Measurements from ENCODE around the gene ZNRD2.
A peak's percentile ranks its signal among the peaks of the same experiment; 100 is the strongest.

The ZNRD2 gene

GRCh38 chr11:65574109-65574810 lies 4.0 kb downstream of the ZNRD2 start:
- DNase-seq (ENCODE audit: low read depth, low spot score): peak; percentile 93
- Histone ChIP-seq H3K4me1 (ENCODE audit: insufficient read depth, insufficient read length) (peaks cover 41% of the 10 kb centered on the region), H3K4me3 (ENCODE audit: insufficient read length, low read depth) (peak overlapping the region; percentile 46), H3K9ac (ENCODE audit: insufficient read length, low read depth) (peak overlapping the region; percentile 83), H3K36me3 (ENCODE audit: insufficient read depth, insufficient read length, low read length) (peaks cover 25% of the 10 kb centered on the region), H3K9me3 (ENCODE audit: insufficient read depth, low read length) (no peaks in the 10 kb centered on the region), H3K27me3 (ENCODE audit: insufficient read depth, insufficient read length) (peaks cover 20% of the 10 kb centered on the region)
- TF ChIP-seq YY1 (IDR thresholded peaks at IDR 0.05; ENCODE audit: insufficient read depth, insufficient read length) (no peak), ZNF274 (IDR thresholded peaks at IDR 0.05; ENCODE audit: low read depth, low read length) (no peak), SUZ12 (IDR thresholded peaks at IDR 0.05; ENCODE audit: extremely low read depth, insufficient read depth, insufficient read length) (no peak)

DNA sequence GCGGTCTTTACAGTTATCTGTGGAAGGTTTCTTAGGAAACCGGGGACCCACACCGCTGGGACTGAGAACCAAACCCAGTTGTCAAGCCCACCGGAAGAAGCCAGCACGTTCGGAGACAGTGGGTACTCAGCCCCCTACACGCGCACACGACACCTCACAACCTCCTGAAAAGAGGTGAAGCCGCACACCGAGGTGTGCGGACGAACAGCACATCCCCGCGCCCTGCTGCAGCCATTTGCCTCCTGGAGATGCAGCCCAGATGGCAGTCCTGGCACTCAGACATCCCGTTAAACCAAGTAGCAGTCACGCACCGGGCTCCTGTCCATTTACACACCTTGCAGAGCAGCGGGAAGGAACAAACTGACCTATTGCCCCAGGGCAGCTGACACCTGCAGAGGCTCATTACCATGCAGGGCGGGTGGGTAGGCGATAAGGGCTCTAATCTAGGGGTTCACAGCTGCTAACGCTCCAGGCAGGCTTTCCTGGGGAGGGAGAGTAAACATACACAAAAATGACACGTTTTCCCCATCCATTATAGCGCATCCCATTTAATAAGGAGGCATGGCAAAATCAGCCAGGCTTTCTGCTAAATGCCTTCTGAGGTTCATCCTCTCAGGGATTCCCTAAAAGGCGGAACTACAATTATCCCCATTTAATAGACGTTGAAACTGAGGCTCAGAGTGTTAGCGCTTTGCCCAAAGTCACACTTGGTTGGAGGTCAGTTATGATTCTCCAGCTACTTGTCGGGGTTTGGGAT lies 4.7 kb downstream of the ZNRD2 start:
- peaks cover 33% of the 10 kb centered on the region for H3K36me3 ChIP-seq (ENCODE audit: insufficient read depth, insufficient read length, low read length)
- H3K4me3 ChIP-seq (ENCODE audit: insufficient read length, low read depth): peak overlapping the region; percentile 46
- H3K27me3 ChIP-seq (ENCODE audit: insufficient read depth, insufficient read length): peaks cover 20% of the 10 kb centered on the region
- TF ChIP-seq SUZ12 (IDR thresholded peaks at IDR 0.05; ENCODE audit: extremely low read depth, insufficient read depth, insufficient read length) (no peak), YY1 (IDR thresholded peaks at IDR 0.05; ENCODE audit: insufficient read depth, insufficient read length) (no peak), ZNF274 (IDR thresholded peaks at IDR 0.05; ENCODE audit: low read depth, low read length) (no peak)
- no peak for DNase-seq (ENCODE audit: low read depth, low spot score)
- H3K9me3 ChIP-seq (ENCODE audit: insufficient read depth, low read length): no peaks in the 10 kb centered on the region
- H3K9ac ChIP-seq (ENCODE audit: insufficient read length, low read depth): peak overlapping the region; percentile 83
- peaks cover 41% of the 10 kb centered on the region for H3K4me1 ChIP-seq (ENCODE audit: insufficient read depth, insufficient read length)

GRCh38 chr11:65575568-65576231 lies 5.4 kb downstream of the ZNRD2 start, which contains the start of gene EHBP1L1:
TSS of gene EHBP1L1 (plus strand) at chr11:65576053. CDS start at chr11:65576303, 250 bp downstream.
- Histone ChIP-seq H3K9ac (ENCODE audit: insufficient read length, low read depth) (peak within 1 kb of the TSS; percentile 83), H3K27me3 (ENCODE audit: insufficient read depth, insufficient read length) (peaks cover 20% of the 10 kb centered on the region), H3K36me3 (ENCODE audit: insufficient read depth, insufficient read length, low read length) (peaks cover 40% of the 10 kb centered on the region), H3K4me1 (ENCODE audit: insufficient read depth, insufficient read length) (peaks cover 44% of the 10 kb centered on the region), H3K4me3 (ENCODE audit: insufficient read length, low read depth) (peak within 1 kb of the TSS; percentile 56), H3K9me3 (ENCODE audit: insufficient read depth, low read length) (no peaks in the 10 kb centered on the region)
- TF ChIP-seq SUZ12 (IDR thresholded peaks at IDR 0.05; ENCODE audit: extremely low read depth, insufficient read depth, insufficient read length): no peak
- no peak for DNase-seq (ENCODE audit: low read depth, low spot score)

GRCh38 chr11:65576232-65576866 lies 6.1 kb downstream of the ZNRD2 start:
- Histone ChIP-seq H3K36me3 (ENCODE audit: insufficient read depth, insufficient read length, low read length) (peaks cover 43% of the 10 kb centered on the region), H3K27me3 (ENCODE audit: insufficient read depth, insufficient read length) (peaks cover 20% of the 10 kb centered on the region), H3K9me3 (ENCODE audit: insufficient read depth, low read length) (no peaks in the 10 kb centered on the region), H3K4me3 (ENCODE audit: insufficient read length, low read depth) (peak overlapping the region; percentile 56), H3K9ac (ENCODE audit: insufficient read length, low read depth) (peak overlapping the region; percentile 81), H3K4me1 (ENCODE audit: insufficient read depth, insufficient read length) (peaks cover 41% of the 10 kb centered on the region)
- TF ChIP-seq ZNF274 (IDR thresholded peaks at IDR 0.05; ENCODE audit: low read depth, low read length) (no peak), YY1 (IDR thresholded peaks at IDR 0.05; ENCODE audit: insufficient read depth, insufficient read length) (no peak), SUZ12 (IDR thresholded peaks at IDR 0.05; ENCODE audit: extremely low read depth, insufficient read depth, insufficient read length) (no peak)
- no peak for DNase-seq (ENCODE audit: low read depth, low spot score)

- H3K36me3 ChIP-seq (ENCODE audit: insufficient read depth, insufficient read length, low read length): peaks cover 43% of the 10 kb centered on the region
- peaks cover 20% of the 10 kb centered on the region for H3K27me3 ChIP-seq (ENCODE audit: insufficient read depth, insufficient read length)
- TF ChIP-seq ZNF274 (IDR thresholded peaks at IDR 0.05; ENCODE audit: low read depth, low read length) (no peak), SUZ12 (IDR thresholded peaks at IDR 0.05; ENCODE audit: extremely low read depth, insufficient read depth, insufficient read length) (no peak), YY1 (IDR thresholded peaks at IDR 0.05; ENCODE audit: insufficient read depth, insufficient read length) (no peak)
- DNase-seq (ENCODE audit: low read depth, low spot score): no peak
- H3K9ac ChIP-seq (ENCODE audit: insufficient read length, low read depth): peak overlapping the region; percentile 81
- H3K9me3 ChIP-seq (ENCODE audit: insufficient read depth, low read length): no peaks in the 10 kb centered on the region
- peaks cover 38% of the 10 kb centered on the region for H3K4me1 ChIP-seq (ENCODE audit: insufficient read depth, insufficient read length)
- H3K4me3 ChIP-seq (ENCODE audit: insufficient read length, low read depth): peak overlapping the region; percentile 56
Measured at GRCh38 chr11:65576867-65577755, 6.8 kb downstream of the ZNRD2 start.

DNA sequence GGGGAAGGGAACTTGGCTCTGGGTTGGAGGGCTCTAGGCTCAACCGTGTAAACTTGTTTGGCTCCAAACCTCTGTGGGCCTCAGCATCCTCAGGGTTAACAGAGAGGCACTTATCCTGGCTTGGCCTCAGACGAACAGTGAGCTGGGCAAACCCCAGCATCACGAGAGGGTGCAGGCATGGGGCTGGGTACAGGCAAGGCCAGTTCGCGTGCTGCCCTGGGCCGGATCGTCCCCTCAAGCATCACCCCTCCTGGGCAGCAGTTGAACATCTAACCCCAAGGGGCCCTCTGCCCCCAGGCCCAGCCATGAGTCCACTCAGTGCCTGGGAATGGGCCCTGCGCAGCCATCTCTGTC lies 7.5 kb downstream of the ZNRD2 start:
- no peak for TF ChIP-seq ZNF274 (IDR thresholded peaks at IDR 0.05; ENCODE audit: low read depth, low read length)
- no peak for TF ChIP-seq SUZ12 (IDR thresholded peaks at IDR 0.05; ENCODE audit: extremely low read depth, insufficient read depth, insufficient read length)
- TF ChIP-seq YY1 (IDR thresholded peaks at IDR 0.05; ENCODE audit: insufficient read depth, insufficient read length): no peak
- H3K9me3 ChIP-seq (ENCODE audit: insufficient read depth, low read length): no peaks in the 10 kb centered on the region
- no peak for DNase-seq (ENCODE audit: low read depth, low spot score)
- peaks cover 20% of the 10 kb centered on the region for H3K27me3 ChIP-seq (ENCODE audit: insufficient read depth, insufficient read length)
- peaks cover 48% of the 10 kb centered on the region for H3K36me3 ChIP-seq (ENCODE audit: insufficient read depth, insufficient read length, low read length)
- H3K4me1 ChIP-seq (ENCODE audit: insufficient read depth, insufficient read length): peaks cover 38% of the 10 kb centered on the region
- H3K9ac ChIP-seq (ENCODE audit: insufficient read length, low read depth): peak overlapping the region; percentile 51
- no peak overlapping the region for H3K4me3 ChIP-seq (ENCODE audit: insufficient read length, low read depth)
